DOHH2 (cell line): ENCODE measurements around the gene PRSS53.

Experiments used
- H3F3A ChIP-seq: fragments of 200-600 bp; sonication (generic), shearing (Covaris generic); 2 replicates; pipeline ENCODE4 v1.6.0; 2016; ENCODE audit warnings: antibody characterized with exemption, mild to moderate bottlenecking; ENCODE audit not compliant: control insufficient read depth, insufficient read depth
- H3K27ac ChIP-seq: fragments of 200-600 bp; sonication (generic); 2 replicates; pipeline ENCODE4 v1.5.1; 2014; ENCODE audit warnings: low read depth, mild to moderate bottlenecking, low read length, moderate library complexity
- H3K27me3 ChIP-seq: fragments of 200-600 bp; sonication (generic); 2 replicates; pipeline ENCODE4 v1.6.1; 2014; ENCODE audit warnings: mild to moderate bottlenecking, low read length, mixed read lengths; ENCODE audit not compliant: control insufficient read depth
- H3K36me3 ChIP-seq: fragments of 200-600 bp; sonication (generic); 2 replicates; pipeline ENCODE4 v1.6.1; 2014; ENCODE audit warnings: mild to moderate bottlenecking, low read length, moderate library complexity, mixed read lengths; ENCODE audit not compliant: control insufficient read depth
- H3K4me1 ChIP-seq: fragments of 200-600 bp; sonication (generic); 2 replicates; pipeline ENCODE4 v1.6.1; 2014; ENCODE audit warnings: mild to moderate bottlenecking, low read length, mixed read lengths; ENCODE audit not compliant: control insufficient read depth
- H3K4me2 ChIP-seq: fragments of 200-600 bp; sonication (generic); 2 replicates; pipeline ENCODE4 v1.6.0; 2014; ENCODE audit warnings: mild to moderate bottlenecking, low read length, moderate library complexity
- H3K4me3 ChIP-seq: fragments of 200-600 bp; sonication (generic); 2 replicates; pipeline ENCODE4 v1.5.1; 2014; ENCODE audit warnings: mild to moderate bottlenecking, low read length, mixed read lengths
- H3K79me2 ChIP-seq: fragments of 200-600 bp; sonication (generic); 2 replicates; pipeline ENCODE4 v1.6.1; 2014; ENCODE audit warnings: mild to moderate bottlenecking, low read length, mixed read lengths; ENCODE audit not compliant: control insufficient read depth
- H3K9me2 ChIP-seq: fragments of 200-600 bp; sonication (generic); replicated peaks from 2 replicates; pipeline ENCODE4 v1.6.1; 2014; ENCODE audit warnings: mild to moderate bottlenecking, low read length, mixed read lengths; ENCODE audit not compliant: control insufficient read depth
- H3K9me3 ChIP-seq: fragments of 200-600 bp; sonication (generic); 2 replicates; pipeline ENCODE4 v1.6.1; 2014; ENCODE audit warnings: antibody characterized with exemption, low read length, mixed read lengths; ENCODE audit not compliant: control insufficient read depth, insufficient read depth
- H4K20me1 ChIP-seq: fragments of 200-600 bp; sonication (generic); 2 replicates; pipeline ENCODE4 v1.6.0; 2014; ENCODE audit warnings: low read depth, mild to moderate bottlenecking, antibody characterized with exemption, low read length, moderate library complexity; ENCODE audit not compliant: control insufficient read depth, insufficient read depth
- EZH2phosphoT487 ChIP-seq: fragments of 200-600 bp; sonication (generic); IDR thresholded peaks from 2 replicates; pipeline ENCODE4 v1.6.1; 2017; ENCODE audit warnings: borderline replicate concordance, mild to moderate bottlenecking, antibody characterized with exemption, low read length, moderate library complexity, mixed read lengths
- TF ChIP-seq, protein P1 (sequence below): fragments of 200-600 bp; sonication (generic); IDR thresholded peaks from one replicate; pipeline ENCODE4 v1.5.1; 2014; ENCODE audit warnings: antibody characterized with exemption, mild to moderate bottlenecking, low read depth, low read length; ENCODE audit not compliant: poor library complexity, severe bottlenecking

Gene PRSS53

DNA sequence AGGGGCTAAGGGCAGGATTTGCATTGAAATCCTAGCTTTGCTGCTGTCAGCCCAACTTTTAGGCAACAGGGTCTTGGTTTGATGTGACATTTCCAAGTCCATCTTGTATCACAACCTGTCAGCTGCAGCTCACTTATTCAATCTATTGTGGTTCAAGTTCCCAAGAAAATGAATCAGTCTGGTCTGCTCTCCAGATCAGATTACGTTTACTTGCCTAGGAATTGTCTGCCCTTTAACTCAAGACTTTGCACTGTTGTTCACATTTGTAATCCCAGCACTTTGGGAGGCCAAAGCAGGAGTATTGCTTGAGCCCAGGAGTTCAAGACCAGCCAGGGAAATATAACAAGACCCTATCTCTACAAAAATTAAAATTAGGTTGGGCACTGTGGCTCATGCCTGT lies 45.4 kb downstream of the PRSS53 start:
- TF ChIP-seq, protein P1, sequence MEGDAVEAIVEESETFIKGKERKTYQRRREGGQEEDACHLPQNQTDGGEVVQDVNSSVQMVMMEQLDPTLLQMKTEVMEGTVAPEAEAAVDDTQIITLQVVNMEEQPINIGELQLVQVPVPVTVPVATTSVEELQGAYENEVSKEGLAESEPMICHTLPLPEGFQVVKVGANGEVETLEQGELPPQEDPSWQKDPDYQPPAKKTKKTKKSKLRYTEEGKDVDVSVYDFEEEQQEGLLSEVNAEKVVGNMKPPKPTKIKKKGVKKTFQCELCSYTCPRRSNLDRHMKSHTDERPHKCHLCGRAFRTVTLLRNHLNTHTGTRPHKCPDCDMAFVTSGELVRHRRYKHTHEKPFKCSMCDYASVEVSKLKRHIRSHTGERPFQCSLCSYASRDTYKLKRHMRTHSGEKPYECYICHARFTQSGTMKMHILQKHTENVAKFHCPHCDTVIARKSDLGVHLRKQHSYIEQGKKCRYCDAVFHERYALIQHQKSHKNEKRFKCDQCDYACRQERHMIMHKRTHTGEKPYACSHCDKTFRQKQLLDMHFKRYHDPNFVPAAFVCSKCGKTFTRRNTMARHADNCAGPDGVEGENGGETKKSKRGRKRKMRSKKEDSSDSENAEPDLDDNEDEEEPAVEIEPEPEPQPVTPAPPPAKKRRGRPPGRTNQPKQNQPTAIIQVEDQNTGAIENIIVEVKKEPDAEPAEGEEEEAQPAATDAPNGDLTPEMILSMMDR = no peak
- TF ChIP-seq EZH2phosphoT487 = no peak
- Histone ChIP-seq H3K9me3 (no peaks in the 10 kb centered on the region), H3F3A (no peaks in the 10 kb centered on the region), H3K27me3 (no peaks in the 10 kb centered on the region), H3K4me2 (no peak overlapping the region), H3K27ac (no peak overlapping the region), H3K4me3 (no peak overlapping the region), H3K9me2 (no peaks in the 10 kb centered on the region), H3K36me3 (peaks cover 8% of the 10 kb centered on the region; the same call in 1 of the 2 replicates), H3K4me1 (no peaks in the 10 kb centered on the region), H4K20me1 (no peaks in the 10 kb centered on the region), H3K79me2 (no peaks in the 10 kb centered on the region)

DNA sequence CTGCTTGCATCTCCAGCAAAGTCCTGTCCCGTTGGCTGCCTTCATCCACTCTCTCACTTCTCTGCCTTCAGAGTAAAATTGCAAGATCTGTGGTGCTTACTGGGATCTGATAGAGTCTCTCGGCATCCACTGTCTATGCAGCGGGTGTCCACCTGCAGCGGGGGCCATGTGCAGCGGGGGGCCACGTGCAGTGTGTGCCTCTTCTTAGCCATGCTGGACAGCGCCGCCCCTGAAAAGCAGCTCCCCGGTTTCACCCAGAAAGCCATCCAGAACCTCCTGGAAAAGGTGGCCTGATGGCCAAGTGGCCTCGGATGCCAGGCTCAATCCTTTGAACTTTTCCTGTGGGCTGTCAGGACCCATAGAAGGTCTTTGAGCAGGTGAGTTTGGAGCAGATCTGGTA lies 45.9 kb downstream of the PRSS53 start:
- Histone ChIP-seq H3K4me2 (no peak overlapping the region), H3K4me3 (no peak overlapping the region), H3K27me3 (no peaks in the 10 kb centered on the region), H4K20me1 (no peaks in the 10 kb centered on the region), H3K9me2 (no peaks in the 10 kb centered on the region), H3K4me1 (no peaks in the 10 kb centered on the region), H3F3A (no peaks in the 10 kb centered on the region), H3K36me3 (peaks cover 12% of the 10 kb centered on the region; the same call in 1 of the 2 replicates), H3K79me2 (no peaks in the 10 kb centered on the region), H3K9me3 (no peaks in the 10 kb centered on the region), H3K27ac (no peak overlapping the region)
- TF ChIP-seq, protein P1 = no peak
- TF ChIP-seq EZH2phosphoT487 = no peak

DNA sequence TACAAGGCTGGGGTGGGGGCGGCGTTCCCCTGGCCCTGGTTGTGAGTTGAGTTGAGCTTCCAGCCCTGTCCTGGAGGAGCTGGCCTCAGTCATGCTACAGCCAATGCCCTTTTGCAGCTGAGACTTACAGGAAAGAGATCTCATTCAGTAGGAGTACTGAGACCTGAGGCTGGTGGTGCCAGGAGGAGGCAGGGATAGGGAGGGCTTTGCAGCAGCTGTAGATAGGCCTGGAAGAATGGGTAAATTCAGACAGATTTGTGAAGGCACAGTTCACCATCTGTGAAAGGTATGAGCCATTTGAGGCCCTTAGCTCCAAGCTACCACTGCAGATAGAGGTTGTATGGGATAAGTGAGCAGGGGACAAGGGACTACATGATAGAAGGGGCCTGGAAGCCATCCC lies 49.8 kb downstream of the PRSS53 start:
- Histone ChIP-seq H3K4me3 (no peak overlapping the region), H4K20me1 (no peaks in the 10 kb centered on the region)

More for the DNA sequence above, 49.8 kb downstream of the PRSS53 start:
- Histone ChIP-seq H3K9me2 (no peaks in the 10 kb centered on the region), H3K4me2 (no peak overlapping the region), H3F3A (no peaks in the 10 kb centered on the region), H3K36me3 (peaks cover 24% of the 10 kb centered on the region), H3K9me3 (no peaks in the 10 kb centered on the region), H3K79me2 (peaks cover 6% of the 10 kb centered on the region), H3K27me3 (no peaks in the 10 kb centered on the region), H3K4me1 (peaks cover 7% of the 10 kb centered on the region), H3K27ac (no peak overlapping the region)
- TF ChIP-seq EZH2phosphoT487 = no peak
- TF ChIP-seq, protein P1 = no peak
